Measurements from ENCODE around the gene RCOR1.
"Not testable (repeated sequence)": the region's sequence is repeated elsewhere in the genome, so short reads cannot be mapped to it uniquely, and the experiment has no call there.

The RCOR1 gene

DNA sequence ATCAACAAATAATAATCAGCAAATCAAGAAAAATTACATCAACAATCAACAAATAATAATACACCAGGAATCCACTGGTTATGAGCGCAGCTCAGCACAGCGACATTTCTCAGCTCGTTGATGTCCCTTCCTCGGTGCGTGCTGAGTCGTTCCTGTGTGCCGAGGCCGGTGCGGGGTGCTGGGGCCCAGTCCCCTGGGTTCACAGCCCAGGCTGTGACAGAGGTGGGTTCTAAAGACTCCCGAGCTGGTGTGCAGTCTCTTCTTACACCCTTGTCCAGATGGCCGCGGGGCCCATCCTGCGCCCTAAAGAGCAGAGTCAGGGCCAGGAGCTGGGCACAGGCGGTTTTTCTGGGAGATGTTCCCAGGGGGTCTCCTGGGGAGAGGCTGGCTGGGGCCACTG, 157.9 kb downstream of the RCOR1 start:
- no peak for DNase-seq (ENCODE audit: low spot score)

DNA sequence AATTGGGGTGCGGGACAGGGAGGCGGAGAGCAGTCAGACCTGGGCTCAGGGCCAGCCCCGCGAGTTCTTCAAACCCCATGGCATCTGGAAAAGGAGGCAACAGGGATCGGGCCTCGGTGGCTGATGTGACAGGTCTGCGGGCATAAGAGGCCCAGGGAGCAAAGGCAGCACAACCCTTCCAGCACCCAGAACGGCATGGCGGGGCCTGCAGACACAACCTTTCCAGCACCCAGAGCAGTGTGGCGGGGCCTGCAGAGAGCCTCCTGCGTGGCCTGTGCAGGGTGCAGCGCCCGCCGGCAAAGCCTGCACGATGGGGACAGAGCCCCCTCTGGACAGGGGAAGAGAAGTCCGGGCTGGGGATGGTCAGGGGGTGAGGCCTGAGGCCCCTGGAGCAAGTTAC, 158.6 kb downstream of the RCOR1 start:
- DNase-seq (ENCODE audit: low spot score): no peak

DNA sequence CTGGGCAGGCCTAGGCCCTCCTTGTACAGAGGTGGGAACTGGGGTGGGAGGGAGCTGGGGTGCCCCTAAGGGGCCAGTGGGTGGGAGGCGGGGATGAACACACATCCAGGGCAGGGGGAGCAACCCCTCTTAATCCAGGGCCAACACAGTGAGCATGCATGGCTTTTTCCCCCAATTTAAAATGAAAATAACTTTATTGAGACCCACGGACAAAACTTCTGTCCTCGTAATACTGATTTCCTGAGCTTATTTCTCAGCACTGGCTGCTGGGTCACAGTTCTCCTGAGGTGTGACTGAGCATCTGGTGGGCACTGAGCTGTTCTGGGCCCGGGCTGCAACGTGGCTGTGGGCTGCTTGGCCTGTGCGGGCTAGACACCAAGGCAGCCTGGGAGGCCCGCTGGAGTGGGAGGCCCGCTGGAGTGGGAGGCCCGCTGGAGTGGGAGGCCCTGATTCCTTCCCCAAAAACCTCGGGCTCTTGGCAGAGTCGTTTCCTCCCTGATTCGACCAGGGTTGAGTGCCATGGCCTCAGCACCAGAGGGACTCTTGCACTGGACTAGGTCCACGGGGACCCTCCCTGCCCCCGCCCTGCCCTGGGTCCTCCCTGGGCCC, 159.9 kb downstream of the RCOR1 start:
- DNase-seq (ENCODE audit: low spot score): no peak

DNA sequence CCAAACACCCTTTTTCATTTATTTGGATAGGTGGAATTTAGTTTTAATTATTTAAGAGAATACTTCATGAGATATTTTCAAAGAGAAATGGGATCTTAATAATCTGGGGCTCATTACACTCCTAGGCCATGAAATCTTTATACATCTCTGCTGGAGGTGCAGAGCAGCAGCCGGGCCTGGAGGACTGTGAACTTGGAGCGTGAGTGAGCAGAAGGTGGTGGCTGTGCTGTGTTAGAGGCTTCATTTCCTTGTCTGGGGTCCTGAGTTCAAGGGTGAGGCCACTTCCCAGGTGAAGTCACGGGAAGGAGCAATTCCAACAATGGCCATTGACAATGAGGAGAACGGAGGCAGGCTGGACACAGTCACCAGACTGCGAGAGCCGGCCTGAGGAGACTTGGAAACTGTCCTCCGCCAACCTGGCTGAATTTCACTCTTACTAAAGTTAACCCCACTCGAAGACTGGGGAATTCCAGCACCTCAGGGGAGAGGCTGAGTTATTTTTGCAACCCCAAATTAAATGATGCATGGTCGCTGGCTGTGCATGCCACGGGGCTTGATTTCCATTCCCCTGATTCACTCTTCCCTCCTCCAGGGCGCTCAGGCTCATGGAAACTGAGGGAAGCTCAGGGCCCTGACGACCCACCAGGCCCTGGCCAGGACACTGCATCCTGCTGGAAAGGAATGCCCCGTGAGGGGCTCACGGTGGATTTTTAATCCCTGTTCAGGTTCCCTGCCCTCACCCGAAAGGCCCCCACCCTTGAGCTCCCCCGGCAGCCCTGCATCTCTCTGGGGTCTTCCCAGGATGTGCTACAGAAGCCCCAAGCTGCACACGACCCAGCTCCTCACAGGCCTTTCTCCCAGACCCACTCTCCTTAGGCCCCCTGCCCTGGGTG, 162.2 kb downstream of the RCOR1 start:
- DNase-seq (ENCODE audit: low spot score): no peak

DNA sequence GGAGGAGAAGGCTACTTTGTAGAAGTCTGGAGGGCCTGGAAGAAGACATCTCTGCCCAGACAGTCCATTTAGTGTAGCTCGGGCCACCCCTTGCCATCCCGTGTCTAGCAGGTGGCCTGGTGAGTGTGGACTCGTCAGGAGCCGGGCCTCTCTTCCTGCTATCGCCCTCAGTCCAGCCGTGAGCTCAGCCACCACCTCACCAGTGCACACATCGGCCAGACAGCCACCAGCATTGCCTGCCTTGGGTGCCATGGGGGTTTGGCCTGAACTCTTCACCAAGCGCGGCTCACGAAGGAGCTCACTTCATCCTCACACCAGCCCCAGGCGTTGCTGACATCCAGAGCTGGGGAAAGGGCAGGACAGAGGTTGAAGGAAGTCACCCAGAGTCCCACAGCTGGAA, 165.2 kb downstream of the RCOR1 start:
- no peak for DNase-seq (ENCODE audit: low spot score)

DNA sequence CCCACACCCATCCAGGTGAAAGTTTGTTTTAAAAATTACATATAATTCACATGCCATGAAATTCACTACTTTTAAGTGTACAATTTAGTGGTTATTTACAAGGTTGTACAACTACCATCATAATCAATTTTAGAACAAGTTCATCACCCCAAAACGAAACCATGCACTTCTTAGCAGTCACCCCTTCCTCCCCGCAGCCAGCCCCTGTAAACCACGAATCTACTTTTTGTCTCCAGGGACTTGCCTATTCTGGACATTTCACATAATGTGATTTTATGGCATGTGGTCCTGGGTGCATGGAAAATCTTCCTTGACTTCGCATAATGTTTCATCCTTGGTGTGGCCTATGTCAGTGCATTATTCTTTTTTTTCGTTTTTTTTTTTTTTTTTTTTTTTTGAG, 165.6 kb downstream of the RCOR1 start:
- no peak for DNase-seq (ENCODE audit: low spot score)

DNA sequence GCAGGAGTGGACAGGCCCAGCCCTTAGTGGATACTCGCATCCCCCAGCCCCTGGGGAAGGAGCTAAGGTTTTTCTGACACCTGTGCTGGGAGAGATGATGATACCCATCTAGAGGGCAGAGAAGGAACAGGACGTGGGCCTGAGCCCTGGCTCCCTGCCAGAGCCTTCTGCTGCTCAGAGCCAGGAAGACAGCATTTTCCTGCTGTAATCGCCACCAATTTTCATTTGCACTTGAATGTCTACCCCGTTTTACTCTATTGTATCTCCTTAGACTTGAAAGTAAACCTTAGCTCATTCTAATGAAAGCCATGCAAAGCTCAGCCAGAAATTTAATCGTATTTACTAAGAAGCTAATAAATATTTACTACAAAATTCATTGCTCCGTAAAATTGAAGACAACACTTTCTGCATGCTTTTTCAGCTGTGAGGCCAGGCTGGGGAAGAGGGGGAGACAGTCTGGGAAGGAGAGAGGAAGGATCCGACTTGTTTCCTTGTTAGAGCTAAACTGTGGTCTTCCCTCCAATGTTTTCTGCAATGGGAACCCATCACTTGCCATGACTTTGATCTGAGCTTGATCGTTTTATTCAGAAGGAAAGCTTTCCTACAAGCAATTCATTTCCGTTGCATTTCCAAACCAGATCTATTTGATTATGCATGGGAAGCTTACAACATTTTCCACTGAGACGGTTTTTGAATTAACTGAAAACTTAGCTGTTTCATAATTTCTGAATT, 167.2 kb downstream of the RCOR1 start:
- DNase-seq (ENCODE audit: low spot score): peak; percentile 37

DNA sequence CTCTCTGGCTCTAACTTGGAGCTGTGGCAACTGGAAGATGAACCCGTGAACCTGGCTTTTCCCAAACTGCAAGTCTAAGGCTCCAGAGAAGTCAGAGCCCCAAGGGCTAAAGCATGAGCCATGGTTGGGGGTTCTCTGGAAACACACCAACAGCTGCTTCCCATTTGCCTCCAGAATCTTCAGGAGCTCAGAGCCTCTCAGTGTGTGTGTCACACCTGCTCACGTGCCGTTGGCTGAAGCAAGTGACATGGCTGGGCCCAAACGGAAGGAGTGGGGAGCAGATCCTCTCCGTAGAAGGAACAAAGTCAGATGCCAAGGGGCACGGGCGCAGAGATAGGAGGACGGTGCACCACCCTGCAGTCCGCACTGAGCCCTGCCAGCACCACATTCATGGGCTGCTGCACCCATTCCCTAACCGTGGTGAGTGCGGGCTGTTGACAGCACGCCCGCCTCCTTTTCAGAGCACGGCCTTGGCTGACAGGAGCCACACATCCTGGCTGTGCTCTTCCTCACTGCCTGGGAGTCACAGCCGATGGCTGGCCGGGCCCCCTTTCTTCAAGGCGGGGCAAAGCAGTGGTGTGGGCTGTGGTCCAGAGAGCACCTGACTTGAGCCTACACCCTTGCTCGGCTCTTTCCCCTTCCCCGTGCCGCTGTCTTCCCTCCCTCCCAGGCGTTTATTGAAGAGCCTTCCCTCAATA, 168.2 kb downstream of the RCOR1 start:
- peak; percentile 21 for DNase-seq (ENCODE audit: low spot score)

DNA sequence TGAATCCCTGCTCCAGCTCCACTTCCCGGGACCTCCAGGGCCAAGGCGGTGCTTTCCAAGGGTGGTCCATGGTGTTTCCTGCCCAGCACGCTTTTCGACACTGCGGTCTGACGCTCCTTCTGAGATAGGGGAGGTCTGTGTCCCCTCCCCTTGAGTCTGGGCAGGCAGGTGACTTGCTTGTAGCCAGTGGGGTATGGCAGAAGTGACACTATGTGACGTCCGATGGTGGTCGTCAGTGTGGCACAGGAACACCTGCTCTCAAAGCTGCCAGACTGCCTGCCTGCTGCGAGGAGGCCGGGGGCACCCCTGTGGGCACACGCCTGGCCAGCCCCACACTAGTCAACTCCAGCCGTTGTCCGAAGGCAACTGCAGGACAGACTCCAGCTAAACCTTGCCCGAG, 168.8 kb downstream of the RCOR1 start:
- peak; percentile 26 for DNase-seq (ENCODE audit: low spot score)

DNA sequence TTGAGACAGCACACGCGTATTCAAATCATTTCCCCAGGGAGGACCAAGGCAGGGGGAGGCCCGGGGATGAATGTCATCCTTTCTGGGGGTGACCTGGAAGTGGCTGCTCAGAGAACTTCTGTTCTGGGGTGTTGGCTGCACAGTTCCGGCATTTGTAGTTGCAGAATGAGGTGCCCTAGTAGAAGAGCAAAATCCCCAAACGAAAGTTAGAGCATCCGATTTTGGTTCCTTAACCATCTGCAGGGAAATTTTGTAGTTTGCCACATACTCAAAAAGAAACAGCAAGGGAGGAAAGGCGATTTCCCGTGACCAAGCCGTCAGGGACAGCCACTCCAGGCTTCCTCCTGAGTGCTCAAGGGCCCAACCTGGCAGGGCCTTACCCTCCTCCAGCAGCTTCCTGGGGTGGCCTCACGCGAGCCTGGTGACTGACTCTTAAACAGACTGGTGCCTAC, 171.8 kb downstream of the RCOR1 start:
- peak; percentile 24 for DNase-seq (ENCODE audit: low spot score)

DNA sequence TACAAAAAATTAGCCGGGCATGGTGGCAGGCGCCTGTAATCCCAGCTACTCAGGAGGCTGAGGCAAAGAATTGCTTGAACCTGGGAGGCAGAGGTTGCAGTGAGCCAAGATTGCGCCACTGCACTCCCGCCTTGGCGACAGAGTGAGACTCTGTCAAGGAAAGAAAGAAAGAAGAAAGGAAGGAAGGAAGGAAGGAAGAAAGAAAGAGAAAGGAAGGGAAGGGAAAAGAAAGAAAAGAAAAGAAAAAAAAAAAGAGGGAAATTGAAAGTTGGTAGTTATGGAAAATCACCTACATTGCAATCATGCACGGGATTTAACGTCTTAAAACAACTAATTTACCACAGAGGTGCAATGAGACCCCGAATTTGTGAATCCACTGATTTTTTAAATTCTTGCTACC, 173.3 kb downstream of the RCOR1 start:
- DNase-seq (ENCODE audit: low spot score): not testable (repeated sequence)

DNA sequence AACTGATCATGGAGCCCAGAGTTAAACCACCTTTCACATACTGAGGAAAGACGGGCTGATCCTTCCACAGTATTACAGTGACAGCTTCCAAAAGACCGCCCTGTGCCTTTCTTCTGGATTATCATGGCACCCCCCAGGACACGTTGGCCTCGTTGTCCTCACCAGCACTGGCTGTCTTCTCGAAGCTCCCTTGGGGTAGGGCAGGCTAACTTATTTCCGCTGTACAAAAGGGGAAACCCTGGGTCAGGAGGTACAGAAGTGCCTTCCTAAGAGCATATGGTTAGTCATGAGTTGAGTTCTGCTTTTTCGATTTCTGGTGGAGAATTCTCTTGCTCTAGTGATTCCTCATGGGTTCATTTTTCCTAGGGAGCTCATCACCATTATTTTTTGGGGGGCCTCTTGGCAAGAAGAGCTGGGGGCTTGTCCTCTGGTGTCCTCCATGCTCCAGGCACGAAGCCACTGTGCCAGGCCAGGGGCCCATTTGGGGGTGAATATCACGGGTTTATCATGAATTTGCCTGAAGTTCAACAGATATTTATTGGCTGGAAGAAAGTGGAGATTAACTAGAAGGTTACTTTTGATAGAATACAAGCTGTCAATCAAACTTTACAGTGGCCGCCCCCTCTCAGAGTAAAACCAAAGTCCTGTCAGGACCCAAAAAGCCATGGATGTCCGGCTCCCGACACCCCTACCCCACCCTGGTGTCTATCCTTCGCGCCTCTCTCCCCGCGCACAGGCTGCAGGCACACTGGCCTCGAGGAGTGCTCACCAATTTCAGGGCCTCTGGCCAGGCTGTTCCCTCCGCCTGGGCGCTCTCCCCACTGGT, 176.0 kb downstream of the RCOR1 start:
- DNase-seq (ENCODE audit: low spot score): no peak

DNA sequence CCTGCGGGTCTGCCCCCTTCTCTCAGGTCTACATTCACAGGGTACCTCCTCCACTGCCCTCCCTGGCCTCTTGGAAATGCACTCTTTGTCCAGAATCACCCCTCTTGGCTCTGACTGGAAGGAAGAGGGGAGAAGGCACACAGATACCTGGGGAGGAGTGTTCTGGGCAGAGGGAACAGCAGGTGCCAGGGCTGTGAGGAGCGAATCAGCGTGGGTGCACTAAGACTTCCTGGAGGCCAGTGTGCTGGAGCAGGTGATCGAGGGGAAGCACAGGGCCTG, 176.5 kb downstream of the RCOR1 start:
- DNase-seq (ENCODE audit: low spot score): no peak

DNA sequence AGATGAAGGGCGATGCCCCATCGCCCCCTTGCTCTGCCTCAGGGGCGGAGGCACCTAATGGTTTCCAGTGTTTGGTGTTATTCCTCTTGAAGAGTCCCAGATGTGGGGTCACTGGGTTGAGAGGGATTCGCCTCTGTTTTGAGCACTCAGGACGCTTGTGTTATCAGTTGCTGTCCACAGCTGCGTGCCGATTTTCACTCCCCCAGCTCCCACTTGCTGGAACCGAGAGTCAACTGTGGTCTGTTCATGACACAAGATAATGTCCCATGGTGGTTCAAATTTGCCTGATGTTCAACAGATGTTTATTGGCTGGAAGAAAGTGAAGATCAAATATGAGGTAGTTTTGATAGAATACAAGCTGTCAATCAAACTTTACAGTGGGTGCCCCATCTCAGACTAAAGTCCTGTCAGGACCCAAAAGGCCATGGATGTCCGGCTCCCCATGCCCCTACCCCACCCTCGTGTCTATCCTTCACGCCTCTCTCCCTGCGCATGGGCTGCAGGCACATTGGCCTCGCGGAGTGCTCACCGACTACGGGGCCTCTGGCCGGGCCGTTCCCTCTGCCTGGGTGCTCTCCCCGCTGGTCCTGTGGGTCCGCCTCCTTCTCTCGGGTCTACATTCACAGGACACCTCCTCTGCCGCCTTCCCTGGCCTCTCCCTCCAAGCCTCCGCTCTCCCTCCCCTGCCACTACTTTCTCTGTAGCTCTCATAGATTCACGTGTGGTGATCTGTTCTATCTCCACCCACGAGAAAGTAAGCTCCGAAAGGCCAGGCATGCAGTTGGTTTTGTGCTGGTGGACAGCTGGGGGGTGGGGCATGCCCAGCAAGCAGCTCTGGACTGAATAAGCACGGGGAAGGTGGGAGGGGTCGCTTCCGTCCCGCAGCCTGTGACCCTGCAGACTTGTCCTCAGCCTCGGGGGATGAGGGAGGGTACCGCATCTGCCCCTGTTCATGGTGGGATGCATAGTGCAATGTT, 178.0 kb downstream of the RCOR1 start:
- DNase-seq (ENCODE audit: low spot score): no peak

DNA sequence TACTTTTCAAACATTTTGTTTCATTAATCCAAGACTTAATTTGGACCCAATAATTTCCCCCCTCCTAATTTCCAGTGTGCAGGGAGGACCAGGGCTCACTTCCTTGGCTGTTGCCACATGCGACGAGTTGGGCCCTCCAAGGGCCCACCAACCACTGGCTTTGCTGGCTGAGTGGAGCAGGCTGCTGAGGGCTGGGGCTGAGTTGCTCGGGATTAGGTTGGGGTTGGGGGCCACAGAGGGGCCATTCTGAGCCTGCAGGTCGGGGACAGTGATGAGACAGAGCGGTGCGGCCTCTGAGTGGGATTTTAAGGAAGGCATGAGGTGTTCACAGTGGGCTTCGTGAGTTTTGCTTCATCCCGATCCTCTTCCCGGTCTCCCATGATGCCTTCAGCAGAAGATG, 178.7 kb downstream of the RCOR1 start:
- no peak for DNase-seq (ENCODE audit: low spot score)

DNA sequence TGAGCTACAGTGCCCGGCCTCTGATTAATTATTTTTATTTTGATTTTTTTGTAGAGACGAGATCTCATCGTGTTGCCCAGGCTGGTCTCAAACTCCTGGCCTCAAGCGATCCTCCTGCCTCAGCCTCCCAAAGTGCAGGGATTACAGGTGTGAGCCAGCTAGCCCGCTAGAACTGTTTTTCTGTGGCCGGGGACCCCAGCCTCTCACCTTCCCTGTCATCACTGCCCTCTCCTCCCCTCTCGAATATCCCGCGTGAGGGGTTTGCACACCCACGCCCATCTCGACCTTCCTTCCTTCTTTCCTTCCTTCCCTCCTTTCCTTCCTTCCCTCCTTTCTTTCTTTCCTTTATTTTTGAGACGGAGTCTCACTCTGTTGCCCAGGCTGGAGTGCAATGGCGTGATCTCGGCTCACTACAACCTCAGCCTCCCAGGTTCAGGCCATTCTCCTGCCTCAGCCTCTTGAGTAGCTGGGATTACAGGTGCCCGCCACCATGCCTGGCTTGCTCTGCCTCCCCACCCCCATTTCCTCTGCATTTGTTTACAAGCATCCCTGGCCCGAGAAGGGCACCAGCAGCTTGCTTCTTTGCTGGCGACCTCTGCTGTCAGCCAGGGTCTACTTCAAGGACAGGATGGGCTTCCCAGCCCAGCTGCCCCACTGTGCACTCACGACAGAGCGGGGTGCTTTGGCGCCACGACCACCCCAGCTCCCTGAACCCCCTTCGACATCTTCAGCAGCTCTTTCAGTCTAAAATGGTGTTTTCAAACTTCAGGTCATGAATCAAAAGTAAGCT, 180.5 kb downstream of the RCOR1 start:
- DNase-seq (ENCODE audit: low spot score): no peak

DNA sequence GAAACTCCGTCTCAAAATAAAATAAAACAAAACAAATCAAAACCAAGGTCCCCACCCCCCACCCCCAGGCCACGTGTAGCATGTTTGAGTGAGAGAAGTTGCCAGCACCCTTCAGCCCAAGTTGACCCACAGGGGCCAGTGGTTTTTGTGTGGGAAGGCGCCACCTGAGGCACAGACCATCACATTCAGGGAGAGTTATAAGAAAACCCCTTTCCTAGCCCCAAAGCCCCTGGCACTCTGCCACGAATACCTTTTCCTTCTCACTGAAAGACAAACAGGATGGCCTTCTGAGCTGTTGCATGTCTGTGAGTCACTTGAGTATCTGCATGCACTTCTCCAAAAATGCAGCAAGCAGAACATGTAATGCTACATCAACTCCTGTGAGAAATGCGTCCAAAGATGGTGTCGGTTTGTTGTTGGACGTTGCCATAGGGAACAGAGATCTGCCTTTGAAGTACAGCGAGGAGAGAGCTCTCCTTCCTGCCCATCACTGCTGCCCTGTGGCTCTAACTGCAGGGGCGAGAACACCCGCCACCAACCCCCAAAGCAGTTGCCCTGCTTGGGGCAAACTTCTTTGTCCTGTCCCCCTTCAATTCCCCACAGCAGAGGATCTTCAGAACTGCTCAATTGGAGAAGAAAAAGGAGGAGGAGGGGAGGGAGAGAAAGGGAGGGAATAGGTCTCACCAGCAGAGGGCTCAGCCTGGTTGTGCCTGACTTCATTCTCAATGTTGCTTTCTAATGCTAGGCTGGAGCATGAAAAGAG, 182.1 kb downstream of the RCOR1 start:
- DNase-seq (ENCODE audit: low spot score): peak; percentile 72

DNA sequence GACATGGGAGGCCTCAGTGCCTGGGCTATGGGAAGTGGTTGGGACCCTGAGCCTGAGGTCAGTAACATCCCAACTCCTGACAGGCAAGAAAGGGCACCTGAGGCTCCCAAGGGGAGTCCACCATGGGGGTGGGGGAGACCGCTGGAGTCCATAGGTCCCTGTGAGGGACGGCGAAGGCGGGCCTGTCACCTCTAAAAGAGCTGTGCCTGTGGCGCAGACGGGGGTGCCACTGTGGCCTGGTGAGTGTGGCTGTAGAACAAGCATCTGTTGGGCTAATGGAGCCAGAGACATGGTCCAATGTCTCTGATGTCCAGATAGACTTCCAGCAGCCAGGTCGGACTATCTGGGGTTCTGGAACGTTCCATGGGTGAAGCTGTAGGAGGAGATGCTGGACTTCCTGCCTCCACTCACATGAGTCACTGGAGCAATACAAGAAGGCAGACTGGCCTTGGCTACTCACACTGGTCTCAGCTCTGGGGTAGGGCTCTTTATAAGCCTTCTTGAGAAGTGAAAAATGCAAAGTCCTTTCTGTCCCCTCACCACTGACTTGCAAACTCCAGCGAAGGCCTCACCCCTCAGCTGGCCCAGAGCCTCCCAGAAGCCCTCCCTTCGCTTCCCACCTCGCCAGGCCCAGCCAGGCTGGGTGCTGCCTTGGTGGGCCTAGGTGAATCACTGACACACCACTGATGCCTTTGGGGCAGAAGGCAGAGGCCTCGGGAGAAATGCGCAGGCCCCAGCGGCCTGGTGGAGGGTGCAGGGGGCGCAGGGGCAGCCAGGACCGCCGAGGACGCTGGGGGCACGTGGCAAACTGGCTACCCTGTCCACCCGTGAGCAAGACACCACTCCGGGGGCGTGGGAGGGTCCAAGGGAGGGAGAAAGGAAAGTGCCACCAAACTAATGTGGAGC, 183.7 kb downstream of the RCOR1 start:
- DNase-seq (ENCODE audit: low spot score): no peak
